WTC11 (cell line): ENCODE measurements around the gene GLB1L2. TPM values are rescaled to one million over a fixed set of nuclear protein-coding genes. Genes with fewer than 3 reads are reported as not detected.

ENCODE experiments used
- ATAC-seq: fragments of 200-7000 bp; cut with Tn5 transposase; 2 replicates; pipeline ENCODE4 v1.10.0; 2021; ENCODE audit warnings: mild to moderate bottlenecking, moderate library complexity
- CTCF ChIA-PET: fragments of 300-600 bp; sonication (Branson Sonifier 250); formaldehyde crosslinking; loops from one replicate; lab custom pipeline; 2021; ENCODE audit warnings: antibody characterized with exemption; lab: Charles Lee
- POLR2A ChIA-PET: fragments of 350-600 bp; sonication (Branson Sonifier 250); formaldehyde crosslinking; loops from one replicate; lab custom pipeline; 2021; ENCODE audit warnings: antibody characterized with exemption; lab: Charles Lee
- DNase-seq: peaks from one replicate; pipeline ENCODE4 v3.0.0; 2021; ENCODE audit warnings: low spot score
- H3K27ac Mint-ChIP-seq: 2 replicates; pipeline ENCODE4 v1.8.0; 2021; ENCODE audit warnings: mixed read lengths
- H3K27me3 Mint-ChIP-seq: 2 replicates; pipeline ENCODE4 v1.8.0; 2021; ENCODE audit warnings: low read depth, mild to moderate bottlenecking, moderate library complexity, mixed read lengths
- H3K36me3 Mint-ChIP-seq: 2 replicates; pipeline ENCODE4 v1.8.0; 2021; ENCODE audit warnings: mixed read lengths
- H3K4me1 Mint-ChIP-seq: 2 replicates; pipeline ENCODE4 v1.8.0; 2022; ENCODE audit warnings: mixed read lengths
- H3K4me3 Mint-ChIP-seq: 2 replicates; pipeline ENCODE4 v1.8.0; 2021; ENCODE audit warnings: mild to moderate bottlenecking, moderate library complexity, mixed read lengths
- H3K9me3 Mint-ChIP-seq: 2 replicates; pipeline ENCODE4 v1.8.0; 2021; ENCODE audit warnings: mixed read lengths
- ATF1 ChIP-seq: sonication (generic); formaldehyde crosslinking; IDR thresholded peaks from 2 replicates; pipeline ENCODE4 v1.8.1; 2023; ENCODE audit warnings: mild to moderate bottlenecking, moderate library complexity, missing genetic modification reagents
- CBFB ChIP-seq: sonication (generic); formaldehyde crosslinking; IDR thresholded peaks from 2 replicates; pipeline ENCODE4 v1.8.1; 2022; ENCODE audit warnings: mild to moderate bottlenecking, low read depth, missing genetic modification reagents
- ETV6 ChIP-seq: sonication (generic); formaldehyde crosslinking; IDR thresholded peaks from 2 replicates; pipeline ENCODE4 v1.8.1; 2022; ENCODE audit warnings: mild to moderate bottlenecking, missing genetic modification reagents
- GRHL2 ChIP-seq: fragments of 250-450 bp; sonication (Bioruptor Pico); IDR thresholded peaks from 2 replicates; pipeline ENCODE4 v1.8.0; 2022; ENCODE audit warnings: mild to moderate bottlenecking, moderate library complexity; ENCODE audit not compliant: insufficient replicate concordance, severe bottlenecking
- GTF2I ChIP-seq: fragments of 250-450 bp; sonication (Bioruptor Pico); conservative IDR thresholded peaks from 2 replicates; pipeline ENCODE4 v1.4.0; 2021; ENCODE audit warnings: mild to moderate bottlenecking
- IRF2 ChIP-seq: sonication (generic); formaldehyde crosslinking; IDR thresholded peaks from 2 replicates; pipeline ENCODE4 v1.8.0; 2022; ENCODE audit warnings: low read depth, missing genetic modification reagents, borderline replicate concordance
- KAT7 ChIP-seq: sonication (generic); formaldehyde crosslinking; IDR thresholded peaks from 2 replicates; pipeline ENCODE4 v1.8.1; 2023; ENCODE audit warnings: missing genetic modification reagents, mild to moderate bottlenecking, borderline replicate concordance
- NFATC4 ChIP-seq: fragments of 250-450 bp; sonication (Bioruptor Pico); IDR thresholded peaks from 2 replicates; pipeline ENCODE4 v1.9.0; 2021; ENCODE audit warnings: mild to moderate bottlenecking
- PRRX2 ChIP-seq: fragments of 250-450 bp; sonication (Bioruptor Pico); IDR thresholded peaks from 2 replicates; pipeline ENCODE4 v1.8.0; 2021; ENCODE audit warnings: mild to moderate bottlenecking
- STAT6 ChIP-seq: sonication (generic); formaldehyde crosslinking; conservative IDR thresholded peaks from 2 replicates; pipeline ENCODE4 v1.8.1; 2023; ENCODE audit warnings: mild to moderate bottlenecking, low read depth, missing genetic modification reagents, moderate library complexity
- TEAD1 ChIP-seq: sonication (generic); formaldehyde crosslinking; IDR thresholded peaks from 2 replicates; pipeline ENCODE4 v1.8.0; 2022; ENCODE audit warnings: mild to moderate bottlenecking, missing genetic modification reagents
- TEAD4 ChIP-seq: sonication (generic); formaldehyde crosslinking; IDR thresholded peaks from 2 replicates; pipeline ENCODE4 v1.8.0; 2022; ENCODE audit warnings: mild to moderate bottlenecking, missing genetic modification reagents
- USF1 ChIP-seq: sonication (generic); formaldehyde crosslinking; IDR thresholded peaks from 2 replicates; pipeline ENCODE4 v1.8.0; 2022; ENCODE audit warnings: mild to moderate bottlenecking, missing genetic modification reagents
- ZNF263 ChIP-seq: sonication (generic); formaldehyde crosslinking; IDR thresholded peaks from 2 replicates; pipeline ENCODE4 v1.8.1; 2022; ENCODE audit warnings: low read depth, mild to moderate bottlenecking, moderate library complexity, missing genetic modification reagents
- ZNF317 ChIP-seq: sonication (generic); formaldehyde crosslinking; IDR thresholded peaks from 2 replicates; pipeline ENCODE4 v1.8.1; 2023; ENCODE audit warnings: low read depth, mild to moderate bottlenecking, moderate library complexity, missing genetic modification reagents, borderline replicate concordance
- ZNF396 ChIP-seq: fragments of 250-450 bp; sonication (Bioruptor Pico); IDR thresholded peaks from 2 replicates; pipeline ENCODE4 v1.8.0; 2021; ENCODE audit warnings: mild to moderate bottlenecking, moderate library complexity, borderline replicate concordance
- total RNA-seq: library from RNA; stranded (reverse); gene quantifications from 3 replicates; pipeline ENCODE4 v1.2.3, GENCODE V29; 2021
- TF ChIP-seq, protein P1 (sequence below): fragments of 200-600 bp; IDR thresholded peaks from 2 replicates; pipeline ENCODE4 v1.8.0; 2022; ENCODE audit warnings: antibody characterized with exemption
- TF ChIP-seq, protein P2 (sequence below): fragments of 250-450 bp; sonication (Bioruptor Pico); IDR thresholded peaks from 2 replicates; pipeline ENCODE4 v1.9.0; 2021; ENCODE audit warnings: mild to moderate bottlenecking
- TF ChIP-seq, protein P3 (sequence below): fragments of 250-450 bp; sonication (Bioruptor Pico); IDR thresholded peaks from 2 replicates; pipeline ENCODE4 v1.9.0; 2021; ENCODE audit warnings: moderate library complexity, mild to moderate bottlenecking, inconsistent platforms, borderline replicate concordance
- TF ChIP-seq, protein P4 (sequence below): fragments of 250-450 bp; sonication (Bioruptor Pico); conservative IDR thresholded peaks from 2 replicates; pipeline ENCODE4 v1.9.0; 2021; ENCODE audit warnings: mild to moderate bottlenecking

Gene GLB1L2
- total RNA-seq, 1 experiment from 2014 or later: 6.0 TPM

- TF ChIP-seq USF1 (CRISPR knock-in tag): no peak
Measured at GRCh38 chr11:134386945-134387344, 55.2 kb downstream of the GLB1L2 start (continued).

- H3K27me3 Mint-ChIP-seq: no peaks in the 10 kb centered on the region
- TF ChIP-seq ETV6: no peak
- TF ChIP-seq TEAD1 (CRISPR knock-in tag): no peak
- TF ChIP-seq ZNF396 (CRISPR knock-in tag): no peak
- no peak for TF ChIP-seq CBFB (CRISPR knock-in tag)
- peaks cover 10% of the 10 kb centered on the region for H3K4me1 Mint-ChIP-seq
- CTCF ChIA-PET: no interaction called here
- H3K4me3 Mint-ChIP-seq: no peak overlapping the region
- no peak overlapping the region; the same call in 1 of the 2 replicates for H3K27ac Mint-ChIP-seq
- no peak for ATAC-seq
- DNase-seq: no peak
- peaks cover 3% of the 10 kb centered on the region; the same call in 1 of the 2 replicates for H3K9me3 Mint-ChIP-seq
- peaks cover 13% of the 10 kb centered on the region for H3K36me3 Mint-ChIP-seq
- POLR2A ChIA-PET: no interaction called here
Measured at GRCh38 chr11:134387501-134387900, 55.7 kb downstream of the GLB1L2 start.

DNA sequence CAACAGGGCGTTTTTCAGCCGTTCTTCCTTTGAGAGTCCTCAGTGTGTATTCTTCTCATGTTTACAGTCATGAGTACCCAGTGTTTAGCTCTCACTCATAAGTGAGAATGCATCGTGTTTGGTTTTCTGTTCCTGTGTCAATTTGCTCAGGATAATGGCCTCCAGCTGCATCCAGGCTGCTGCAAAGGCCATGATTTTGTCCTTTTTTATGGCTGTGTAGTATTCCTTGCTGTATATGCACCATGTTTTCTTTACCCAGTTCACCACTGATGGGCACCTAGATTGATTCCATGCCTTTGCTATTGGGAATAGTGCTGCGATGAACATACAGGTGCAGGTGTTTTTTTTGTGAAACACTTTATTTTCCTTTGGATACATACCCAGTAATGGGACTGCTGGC, 56.8 kb downstream of the GLB1L2 start:
- ChIA-PET POLR2A (no interaction called here), CTCF (no interaction called here)
- no peak overlapping the region for H3K4me3 Mint-ChIP-seq
- no peaks in the 10 kb centered on the region for H3K27me3 Mint-ChIP-seq
- H3K27ac Mint-ChIP-seq: no peak overlapping the region
- TF ChIP-seq, protein P1, sequence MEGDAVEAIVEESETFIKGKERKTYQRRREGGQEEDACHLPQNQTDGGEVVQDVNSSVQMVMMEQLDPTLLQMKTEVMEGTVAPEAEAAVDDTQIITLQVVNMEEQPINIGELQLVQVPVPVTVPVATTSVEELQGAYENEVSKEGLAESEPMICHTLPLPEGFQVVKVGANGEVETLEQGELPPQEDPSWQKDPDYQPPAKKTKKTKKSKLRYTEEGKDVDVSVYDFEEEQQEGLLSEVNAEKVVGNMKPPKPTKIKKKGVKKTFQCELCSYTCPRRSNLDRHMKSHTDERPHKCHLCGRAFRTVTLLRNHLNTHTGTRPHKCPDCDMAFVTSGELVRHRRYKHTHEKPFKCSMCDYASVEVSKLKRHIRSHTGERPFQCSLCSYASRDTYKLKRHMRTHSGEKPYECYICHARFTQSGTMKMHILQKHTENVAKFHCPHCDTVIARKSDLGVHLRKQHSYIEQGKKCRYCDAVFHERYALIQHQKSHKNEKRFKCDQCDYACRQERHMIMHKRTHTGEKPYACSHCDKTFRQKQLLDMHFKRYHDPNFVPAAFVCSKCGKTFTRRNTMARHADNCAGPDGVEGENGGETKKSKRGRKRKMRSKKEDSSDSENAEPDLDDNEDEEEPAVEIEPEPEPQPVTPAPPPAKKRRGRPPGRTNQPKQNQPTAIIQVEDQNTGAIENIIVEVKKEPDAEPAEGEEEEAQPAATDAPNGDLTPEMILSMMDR: no peak
- TF ChIP-seq STAT6 (no peak), PRRX2 (CRISPR knock-in tag) (no peak), ZNF263 (CRISPR knock-in tag) (no peak), KAT7 (CRISPR knock-in tag) (no peak), NFATC4 (CRISPR knock-in tag) (no peak), GTF2I (no peak), TEAD4 (CRISPR knock-in tag) (no peak), ZNF317 (CRISPR knock-in tag) (no peak), IRF2 (CRISPR knock-in tag) (no peak), ATF1 (CRISPR knock-in tag) (no peak), TEAD1 (CRISPR knock-in tag) (no peak), GRHL2 (CRISPR knock-in tag) (no peak)
- TF ChIP-seq, protein P2, sequence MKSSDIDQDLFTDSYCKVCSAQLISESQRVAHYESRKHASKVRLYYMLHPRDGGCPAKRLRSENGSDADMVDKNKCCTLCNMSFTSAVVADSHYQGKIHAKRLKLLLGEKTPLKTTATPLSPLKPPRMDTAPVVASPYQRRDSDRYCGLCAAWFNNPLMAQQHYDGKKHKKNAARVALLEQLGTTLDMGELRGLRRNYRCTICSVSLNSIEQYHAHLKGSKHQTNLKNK (CRISPR knock-in tag): no peak
- TF ChIP-seq, protein P3, sequence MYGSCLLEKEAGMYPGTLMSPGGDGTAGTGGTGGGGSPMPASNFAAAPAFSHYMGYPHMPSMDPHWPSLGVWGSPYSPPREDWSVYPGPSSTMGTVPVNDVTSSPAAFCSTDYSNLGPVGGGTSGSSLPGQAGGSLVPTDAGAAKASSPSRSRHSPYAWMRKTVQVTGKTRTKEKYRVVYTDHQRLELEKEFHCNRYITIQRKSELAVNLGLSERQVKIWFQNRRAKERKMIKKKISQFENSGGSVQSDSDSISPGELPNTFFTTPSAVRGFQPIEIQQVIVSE (CRISPR knock-in tag): no peak
- TF ChIP-seq, protein P4, sequence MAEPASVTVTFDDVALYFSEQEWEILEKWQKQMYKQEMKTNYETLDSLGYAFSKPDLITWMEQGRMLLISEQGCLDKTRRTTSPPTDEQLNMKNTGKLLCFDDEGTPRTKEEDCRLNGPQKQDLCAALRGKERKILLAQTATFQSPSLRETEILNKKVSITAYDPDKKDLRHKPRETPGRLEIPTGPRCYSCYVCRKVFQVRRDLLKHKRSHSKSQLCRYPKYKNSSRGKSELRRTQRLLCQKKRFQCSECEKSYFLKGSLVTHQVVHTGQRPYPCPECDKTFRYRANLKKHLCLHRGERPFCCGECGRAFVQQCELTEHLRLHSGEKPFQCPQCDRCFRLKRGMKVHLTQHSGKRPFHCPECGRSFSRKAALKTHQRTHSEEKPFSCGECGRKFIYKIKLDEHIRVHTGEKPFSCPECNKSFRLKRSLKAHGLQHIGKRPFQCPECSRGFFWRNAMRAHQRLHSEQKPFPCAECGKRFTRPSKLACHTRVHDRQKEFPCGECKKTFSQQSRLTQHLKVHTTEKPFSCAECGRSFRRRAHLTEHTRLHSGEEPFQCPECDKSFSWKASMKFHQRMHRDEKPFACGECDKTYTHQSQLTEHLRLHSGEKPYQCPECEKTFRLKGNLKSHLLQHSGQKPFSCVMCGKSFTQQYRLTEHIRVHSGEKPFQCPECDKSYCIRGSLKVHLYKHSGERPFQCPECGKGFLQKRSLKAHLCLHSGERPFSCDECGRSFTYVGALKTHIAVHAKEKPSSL (CRISPR knock-in tag): no peak
- peaks cover 10% of the 10 kb centered on the region for H3K4me1 Mint-ChIP-seq
- peaks cover 3% of the 10 kb centered on the region; the same call in 1 of the 2 replicates for H3K9me3 Mint-ChIP-seq
- peaks cover 11% of the 10 kb centered on the region; the same call in 1 of the 2 replicates for H3K36me3 Mint-ChIP-seq
- DNase-seq (no peak), ATAC-seq (no peak)
